ENCODE data around the gene ERFE. TPM values are rescaled to one million over a fixed set of nuclear protein-coding genes. Genes with fewer than 3 reads are reported as not detected.
"Not testable (repeated sequence)": the region's sequence is repeated elsewhere in the genome, so short reads cannot be mapped to it uniquely, and the experiment has no call there.

ERFE gene
- 4.3 and 6.2 TPM in 2 replicates for total RNA-seq (2014; rRNA removed; shearing (Covaris generic))

- no peak for DNase-seq (ENCODE audit: low spot score)
Measured at GRCh38 chr2:238158509-238159070, at the start of gene ERFE. Gene ERFE, plus strand, starts transcription at chr2:238158970. Its CDS starts 38 bp downstream, at chr2:238159008.

- DNase-seq (ENCODE audit: low spot score), result no peak
Measured at GRCh38 chr2:238113611-238114010, 45.2 kb upstream of the ERFE start.

GRCh38 chr2:238114331-238114841 lies 44.4 kb upstream of the ERFE start:
- no peak for DNase-seq (ENCODE audit: low spot score)

GRCh38 chr2:238114851-238115660 lies 43.7 kb upstream of the ERFE start:
- DNase-seq (ENCODE audit: low spot score), result no peak

GRCh38 chr2:238115709-238116108 lies 43.1 kb upstream of the ERFE start:
- DNase-seq (ENCODE audit: low spot score), result not testable (repeated sequence)

GRCh38 chr2:238116298-238117198 lies 42.2 kb upstream of the ERFE start:
- DNase-seq (ENCODE audit: low spot score), result no peak

- DNase-seq (ENCODE audit: low spot score), result no peak
Measured at GRCh38 chr2:238117199-238118154, 41.3 kb upstream of the ERFE start.

- DNase-seq (ENCODE audit: low spot score), result no peak
Measured at GRCh38 chr2:238119756-238120462, 38.9 kb upstream of the ERFE start.

GRCh38 chr2:238120463-238121298 lies 38.1 kb upstream of the ERFE start:
- no peak for DNase-seq (ENCODE audit: low spot score)

- DNase-seq (ENCODE audit: low spot score), result no peak
Measured at GRCh38 chr2:238121511-238122286, 37.1 kb upstream of the ERFE start.

- DNase-seq (ENCODE audit: low spot score), result no peak
Measured at GRCh38 chr2:238122287-238123217, 36.2 kb upstream of the ERFE start.

- DNase-seq (ENCODE audit: low spot score), result no peak
Measured at GRCh38 chr2:238123218-238123971, 35.4 kb upstream of the ERFE start.

GRCh38 chr2:238123991-238124470 lies 34.7 kb upstream of the ERFE start:
- DNase-seq (ENCODE audit: low spot score), result no peak

GRCh38 chr2:238124488-238125126 lies 34.2 kb upstream of the ERFE start:
- no peak for DNase-seq (ENCODE audit: low spot score)

GRCh38 chr2:238125127-238125885 lies 33.5 kb upstream of the ERFE start:
- no peak for DNase-seq (ENCODE audit: low spot score)

All from H4 (cell line).